AG04449 (cell line): ENCODE measurements around the gene EBF4.

Experiments
- CTCF ChIA-PET: fragments of 350-600 bp; formaldehyde crosslinking; extraction: SDS; loops from one replicate; lab custom pipeline; 2021; ENCODE audit warnings: antibody characterized with exemption; lab: Yijun Ruan, JAX
- POLR2A ChIA-PET: fragments of 400-600, 350-600 bp; formaldehyde crosslinking; extraction: SDS; loops from one replicate; lab custom pipeline; 2020; ENCODE audit warnings: antibody characterized with exemption, inconsistent platforms; lab: Yijun Ruan, JAX
- DNase-seq: peaks from one replicate; pipeline ENCODE4 v3.0.0-alpha.2; 2010; ENCODE audit warnings: low read depth, low spot score
- H3K4me3 ChIP-seq: 2 replicates; pipeline ENCODE4 v1.5.1; 2011; ENCODE audit warnings: low read depth, mild to moderate bottlenecking, control low read depth, low read length
- CTCF ChIP-seq: IDR thresholded peaks from one replicate; pipeline ENCODE4 v1.5.1; 2011; ENCODE audit warnings: mild to moderate bottlenecking, moderate library complexity, low read length, control low read depth, inconsistent platforms; ENCODE audit not compliant: insufficient read depth; ENCODE audit errors: missing control alignments

Gene EBF4

DNA sequence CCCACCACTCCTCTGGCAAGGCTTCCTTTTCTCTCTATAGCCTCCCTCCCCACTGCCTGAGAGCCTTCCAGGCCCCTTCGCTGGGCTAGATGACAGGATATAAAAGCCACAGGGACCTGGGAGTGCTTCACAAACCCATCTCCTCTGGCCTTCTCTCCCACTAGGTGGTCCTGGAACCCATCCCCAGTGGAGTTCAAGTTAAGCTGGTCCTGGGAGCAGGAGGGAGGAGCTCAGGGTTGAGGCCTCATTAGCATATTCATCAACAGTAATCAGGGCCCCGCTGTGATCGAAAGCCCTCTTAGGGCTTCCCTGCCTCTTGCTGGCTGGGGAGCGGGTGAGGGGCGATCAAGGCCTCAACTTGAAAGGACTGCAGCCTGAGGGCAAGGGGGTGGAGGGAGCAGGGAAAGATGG lies 9.1 kb downstream of the EBF4 start:
- H3K4me3 ChIP-seq, result no peak overlapping the region
- no peak for TF ChIP-seq CTCF
- CTCF ChIA-PET, result interaction anchor here (1.0 to 1.3 kb wide), 3 partner anchors 9 to 15 kb away, joined by 3 read pairs; no protein-coding TSS in a partner anchor
- no peak for DNase-seq
- POLR2A ChIA-PET, result interaction anchor here (0.5 kb wide), 1 partner anchor 13 kb away, joined by 3 read pairs; no protein-coding TSS in a partner anchor

DNA sequence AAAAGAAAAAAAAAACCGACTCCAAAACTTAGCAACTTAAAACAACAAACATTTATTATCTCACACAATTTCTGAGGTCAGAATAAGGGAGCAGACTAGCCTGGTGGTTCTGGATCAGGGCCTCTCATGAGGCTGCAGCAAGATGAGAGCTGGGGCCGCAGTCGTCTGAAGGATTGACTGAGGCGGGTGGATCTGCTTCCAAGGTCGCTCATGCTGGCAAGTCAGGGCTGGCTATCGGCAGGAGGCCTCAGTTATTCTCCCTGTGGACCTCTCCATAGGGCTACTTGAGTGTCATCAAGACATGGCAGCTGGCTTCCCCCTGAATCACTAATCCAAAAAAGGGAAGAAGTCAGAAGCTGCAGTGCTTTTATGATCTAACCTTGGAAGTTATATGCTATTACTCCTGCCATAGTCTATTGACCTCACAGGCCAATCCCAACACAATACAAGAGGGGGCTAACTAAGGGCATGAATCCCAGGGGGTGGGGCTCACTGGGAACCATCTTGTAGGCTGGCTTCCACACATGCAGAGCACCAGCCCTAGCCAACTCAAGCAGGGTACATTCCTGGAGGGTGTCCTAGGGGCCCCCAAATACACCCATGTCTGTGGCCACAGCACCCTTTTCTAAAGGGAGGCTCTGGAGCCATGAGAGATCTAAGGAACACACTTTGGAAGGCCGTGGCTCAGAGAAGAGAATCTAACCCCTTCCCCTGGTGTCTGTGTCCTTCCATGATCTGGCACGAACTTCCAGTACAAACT lies 11.3 kb downstream of the EBF4 start:
- TF ChIP-seq CTCF, result no peak
- ChIA-PET POLR2A (no interaction called here), CTCF (interaction anchor here (1.2 to 2.4 kb wide), 3 partner anchors 10 to 40 kb away, joined by 3 to 8 read pairs (median 4); no protein-coding TSS in a partner anchor)
- DNase-seq, result no peak
- no peak overlapping the region for H3K4me3 ChIP-seq

DNA sequence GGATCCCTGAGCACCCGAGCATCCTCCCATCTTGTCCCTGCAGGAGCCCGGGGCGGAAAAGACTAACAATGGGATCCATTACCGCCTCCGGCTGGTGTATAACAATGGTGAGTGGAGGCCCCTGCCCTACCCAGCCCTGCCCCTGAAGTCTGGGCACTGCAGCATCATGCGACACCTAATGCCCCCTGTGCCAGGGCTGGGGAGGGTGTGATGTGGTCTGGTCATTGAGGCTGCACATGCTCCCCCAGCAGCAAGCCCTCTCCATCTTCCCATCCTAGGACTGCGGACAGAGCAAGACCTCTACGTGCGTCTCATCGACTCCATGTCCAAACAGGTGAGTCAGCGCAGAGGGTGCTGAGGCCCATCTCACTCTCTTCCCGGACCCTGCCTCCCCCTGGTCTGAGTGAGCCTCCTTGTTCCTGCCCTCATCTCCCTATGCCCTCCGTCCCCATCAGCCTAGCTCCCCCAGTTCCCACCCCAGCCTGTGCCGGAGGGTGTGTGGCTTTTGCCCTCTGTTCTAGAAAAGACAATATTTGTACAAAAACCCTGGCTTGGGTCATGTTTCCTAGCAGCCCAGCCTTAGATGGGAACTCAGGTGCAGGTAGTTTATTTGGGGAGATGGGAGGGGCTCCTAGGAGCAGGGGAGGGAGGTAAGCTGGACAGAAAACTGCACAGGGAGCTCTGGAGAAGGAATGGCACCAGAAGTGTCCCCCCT lies 13.5 kb downstream of the EBF4 start:
- H3K4me3 ChIP-seq, result no peak overlapping the region
- no peak for TF ChIP-seq CTCF
- POLR2A ChIA-PET, result no interaction called here
- CTCF ChIA-PET, result interaction anchor here (1.3 kb wide), 1 partner anchor 44 kb away, joined by 3 read pairs; no protein-coding TSS in a partner anchor
- DNase-seq, result no peak

DNA sequence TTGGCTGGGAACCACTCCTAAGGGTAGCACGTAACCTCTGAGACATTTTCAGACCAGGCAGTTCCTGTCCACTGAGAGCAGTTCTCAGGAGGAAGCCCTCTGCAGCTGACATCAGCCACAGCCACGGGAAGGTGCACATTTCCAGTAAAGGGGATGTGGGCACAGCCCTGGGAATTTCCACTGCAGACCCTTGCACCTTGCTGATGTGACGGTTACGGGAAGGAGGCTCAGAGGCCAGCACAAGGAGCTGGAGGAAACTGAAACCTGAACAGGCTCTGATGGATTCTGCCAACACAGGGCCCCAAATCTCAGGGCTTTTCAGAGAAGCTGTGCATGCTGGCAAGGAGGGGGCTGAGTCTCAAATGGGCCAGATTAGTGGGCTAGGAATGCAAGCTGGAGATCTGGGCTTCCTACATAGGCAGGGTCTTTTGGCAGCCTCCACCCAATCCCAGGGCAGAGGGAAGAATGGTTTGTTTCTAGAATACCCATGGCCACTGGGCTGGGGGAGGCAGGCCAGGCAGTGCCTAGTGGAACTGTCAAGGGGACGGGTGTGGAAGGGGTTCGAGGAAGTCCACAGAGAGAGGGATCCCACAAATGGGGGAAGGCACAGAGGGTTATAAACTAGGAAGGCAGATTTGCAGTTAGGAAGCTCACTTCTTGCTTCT lies 14.2 kb downstream of the EBF4 start:
- DNase-seq, result no peak
- POLR2A ChIA-PET, result interaction anchor here (0.8 kb wide), 1 partner anchor 54 kb away, joined by 3 read pairs; the partner anchor contains the start of gene NOP56
- H3K4me3 ChIP-seq, result no peak overlapping the region
- CTCF ChIA-PET, result interaction anchor here (1.3 kb wide), 1 partner anchor 44 kb away, joined by 3 read pairs; no protein-coding TSS in a partner anchor
- TF ChIP-seq CTCF, result no peak

- H3K4me3 ChIP-seq, result no peak overlapping the region
- TF ChIP-seq CTCF, result no peak
- DNase-seq, result no peak
- POLR2A ChIA-PET, result interaction anchor here (0.8 kb wide), 1 partner anchor 55 kb away, joined by 3 read pairs; the partner anchor contains the start of gene NOP56
- CTCF ChIA-PET, result interaction anchor here (1.0 to 1.3 kb wide), 3 partner anchors 43 to 186 kb away, joined by 3 to 6 read pairs (median 3); no protein-coding TSS in a partner anchor
These were observed 14.9 kb downstream of the EBF4 start for GRCh38 chr20:2707353-2708072.
